ENCODE results near the gene MVD. TPM values are rescaled to one million over a fixed set of nuclear protein-coding genes. Genes with fewer than 3 reads are reported as not detected.

MVD gene
- total and polyA plus RNA-seq, 8 donors = 24.3 to 154 (median 36.3) TPM

DNA sequence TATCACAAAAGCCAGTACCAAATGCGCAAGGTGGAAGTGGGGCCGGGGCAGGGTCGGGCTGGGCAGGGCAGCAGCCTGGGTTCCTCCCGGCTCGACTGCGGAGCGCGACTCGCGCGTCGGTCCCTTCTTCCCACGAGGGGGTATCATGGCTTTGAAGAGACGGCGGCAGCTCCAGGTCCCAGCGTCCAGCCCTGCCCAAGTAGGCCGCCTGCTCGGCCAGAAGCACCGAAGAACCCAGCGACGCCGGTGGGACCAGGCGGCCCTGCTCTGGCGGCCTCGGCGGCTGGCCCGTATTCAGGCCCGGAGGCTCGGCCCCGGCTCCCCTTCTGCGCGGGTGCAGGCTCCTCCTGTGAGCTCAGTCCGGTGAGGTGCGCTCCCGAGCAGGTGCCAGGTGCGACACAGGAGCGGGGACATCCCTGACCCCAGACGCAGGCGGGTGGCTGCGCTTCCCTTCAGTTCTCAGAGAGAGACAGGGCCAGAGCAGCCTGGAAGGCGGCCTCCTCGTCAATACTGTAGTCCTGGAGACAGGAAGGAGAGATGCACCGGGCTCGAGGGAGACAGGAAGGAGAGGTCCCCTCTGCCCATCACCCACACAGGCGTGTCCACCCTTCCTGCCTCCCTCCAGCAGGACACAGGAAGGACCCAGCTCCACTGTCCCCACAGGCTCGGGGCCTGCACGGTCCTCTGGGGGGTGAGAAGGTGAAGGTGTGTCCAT, 34.4 kb upstream of the MVD start:
- H3K4me1 ChIP-seq = peaks cover 15 to 43% of the 10 kb centered on the region in 2 donors
- ATAC-seq (no peak), DNase-seq (no peak)
- H3K27me3 ChIP-seq = no peaks in the 10 kb centered on the region
- peaks cover 0 to 58% of the 10 kb centered on the region in 2 donors for H3K36me3 ChIP-seq
- H3K27ac ChIP-seq = no peak overlapping the region
- no peak overlapping the region for H3K4me3 ChIP-seq
- intact Hi-C loops (cut with DNase I) = no loop called here
- TF ChIP-seq CTCF (IDR thresholded peaks at IDR 0.05) = no peak
- H3K9me3 ChIP-seq = no peaks in the 10 kb centered on the region

GRCh38 chr16:88696441-88696840, 33.5 kb upstream of the MVD start:
- Histone ChIP-seq H3K36me3 (peaks cover 0 to 58% of the 10 kb centered on the region in 2 donors), H3K27ac (no peak overlapping the region), H3K4me1 (peaks cover 8 to 43% of the 10 kb centered on the region in 2 donors), H3K4me3 (no peak overlapping the region), H3K27me3 (peaks cover 0 to under 1% of the 10 kb centered on the region in 2 donors), H3K9me3 (no peaks in the 10 kb centered on the region)
- no peak for ATAC-seq
- intact Hi-C loops (cut with DNase I) = no loop called here
- no peak for DNase-seq
- no peak for TF ChIP-seq CTCF (IDR thresholded peaks at IDR 0.05)

DNA sequence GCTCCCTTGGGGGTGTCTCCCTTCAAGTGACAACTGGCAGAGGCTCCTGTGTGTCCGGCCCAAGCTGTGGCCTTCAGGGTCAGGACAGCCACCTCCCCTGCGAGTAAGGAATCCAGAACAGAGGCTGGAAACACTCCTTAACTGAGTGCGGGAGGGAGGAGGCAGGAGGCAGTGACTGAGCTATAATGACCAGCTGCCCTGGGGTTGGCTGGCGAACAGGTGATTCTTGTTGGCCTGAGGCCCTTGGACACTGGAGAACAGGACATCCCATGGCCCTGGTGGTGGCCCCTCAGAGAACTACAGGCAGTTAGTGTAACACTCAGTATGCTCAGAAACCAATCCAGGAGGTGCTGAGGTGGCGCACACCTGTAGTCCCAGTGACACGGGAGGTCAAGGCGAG, 32.9 kb upstream of the MVD start:
- ATAC-seq = no peak
- Histone ChIP-seq H3K36me3 (peaks cover 0 to 58% of the 10 kb centered on the region in 2 donors), H3K9me3 (no peaks in the 10 kb centered on the region), H3K4me3 (no peak overlapping the region), H3K27me3 (peaks cover 0 to 7% of the 10 kb centered on the region in 2 donors), H3K4me1 (peaks cover 4 to 43% of the 10 kb centered on the region in 2 donors), H3K27ac (no peak overlapping the region)
- DNase-seq = no peak
- TF ChIP-seq CTCF (IDR thresholded peaks at IDR 0.05) = no peak
- intact Hi-C loops (cut with DNase I) = no loop called here

DNA sequence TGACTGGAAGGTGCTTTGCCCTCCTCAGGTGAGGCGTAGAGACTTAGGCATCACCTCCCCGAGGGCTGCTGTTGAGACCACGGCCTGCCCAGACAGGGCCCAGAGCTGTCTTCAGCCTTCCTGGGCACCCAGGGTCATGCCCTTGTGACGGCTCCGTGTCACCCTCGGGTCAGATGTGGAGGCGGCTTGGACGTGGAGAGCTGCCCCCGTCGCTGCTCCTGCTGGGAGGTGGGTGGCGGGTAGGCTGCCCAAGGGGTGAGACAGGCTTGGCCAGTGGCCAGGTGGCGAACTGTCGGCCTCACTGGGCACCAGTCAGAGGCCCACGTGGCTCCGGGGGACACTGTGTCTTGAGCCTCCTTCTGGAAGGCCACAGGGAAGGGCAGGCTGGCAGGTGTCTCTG, 32.3 kb upstream of the MVD start:
- Histone ChIP-seq H3K9me3 (no peaks in the 10 kb centered on the region), H3K4me1 (peaks cover 0 to 40% of the 10 kb centered on the region in 2 donors), H3K36me3 (peaks cover 0 to 53% of the 10 kb centered on the region in 2 donors), H3K27me3 (peaks cover 0 to 13% of the 10 kb centered on the region in 2 donors), H3K27ac (no peak overlapping the region), H3K4me3 (no peak overlapping the region)
- DNase-seq (peak in 1 of 4 donors; percentile 80), ATAC-seq (no peak)
- intact Hi-C loops (cut with DNase I) = no loop called here
- no peak for TF ChIP-seq CTCF (IDR thresholded peaks at IDR 0.05)

GRCh38 chr16:88694221-88695087, 31.6 kb upstream of the MVD start:
- ATAC-seq (no peak), DNase-seq (peak in 1 of 4 donors; percentile 69)
- intact Hi-C loops (cut with DNase I) = no loop called here
- TF ChIP-seq CTCF (IDR thresholded peaks at IDR 0.05) = no peak
- Histone ChIP-seq H3K9me3 (no peaks in the 10 kb centered on the region), H3K27me3 (peaks cover 0 to 20% of the 10 kb centered on the region in 2 donors), H3K4me3 (no peak overlapping the region), H3K27ac (no peak overlapping the region), H3K4me1 (peaks cover 0 to 32% of the 10 kb centered on the region in 2 donors), H3K36me3 (peaks cover 0 to 46% of the 10 kb centered on the region in 2 donors)

All from left lung (tissue), 10 donors.